ENCODE results near the gene KCTD8.

Gene KCTD8

GRCh38 chr4:44161756-44162155, 286.9 kb downstream of the KCTD8 start:
- no peak for DNase-seq (ENCODE audit: low spot score)
- no peak overlapping the region for H4K8ac ChIP-seq (ENCODE audit: low read depth, low read length)
- no peaks in the 10 kb centered on the region for H3K27me3 ChIP-seq (ENCODE audit: control insufficient read depth in 3 of 3, insufficient read depth in 3 of 3, low read depth in 1 of 3, low read length in 3 of 3)
- no peak overlapping the region for H3K4me2 ChIP-seq (ENCODE audit: insufficient read depth, low read length, poor library complexity, severe bottlenecking)
- no peak overlapping the region for H2BK5ac ChIP-seq (ENCODE audit: low read length)
- H3K14ac ChIP-seq (ENCODE audit: low read length) = no peak overlapping the region
- H3K36me3 ChIP-seq (replicated peaks in 1 of 2; ENCODE audit: control insufficient read depth in 2 of 2, insufficient read depth in 2 of 2, low read length in 2 of 2) = no peaks in the 10 kb centered on the region
- no peak overlapping the region for H2BK12ac ChIP-seq (ENCODE audit: low read length)
- H3K27ac ChIP-seq (replicated peaks; ENCODE audit: low read length) = no peak overlapping the region
- H3K9ac ChIP-seq (ENCODE audit: low read depth, low read length, poor library complexity) = no peak overlapping the region
- whole genome bisulfite sequencing, 2 donors (ENCODE audit: extremely low coverage in 2 of 2, insufficient read length in 2 of 2, insufficient replicate concordance in 1 of 2) = no CpG with 5 or more reads among the region's 3 CpGs
- H2AFZ ChIP-seq (ENCODE audit: low read length) = no peak overlapping the region
- H3K23ac ChIP-seq (ENCODE audit: low read depth, low read length, poor library complexity) = no peak overlapping the region
- H3K9me3 ChIP-seq (replicated peaks in 1 of 2; ENCODE audit: control insufficient read depth in 2 of 2, insufficient read depth in 1 of 2, low read depth in 1 of 2, low read length in 2 of 2) = no peaks in the 10 kb centered on the region
- no peak overlapping the region for H2AK5ac ChIP-seq (ENCODE audit: low read depth, low read length)
- H3K4me1 ChIP-seq (ENCODE audit: control insufficient read depth in 2 of 2, insufficient read depth in 1 of 2, low read depth in 1 of 2, low read length in 2 of 2) = no peaks in the 10 kb centered on the region
- H3K4me3 ChIP-seq (ENCODE audit: low read length in 2 of 2) = no peak overlapping the region
- H4K91ac ChIP-seq (ENCODE audit: low read depth, low read length, poor library complexity) = no peak overlapping the region
- H2BK120ac ChIP-seq (ENCODE audit: low read depth, low read length) = no peak overlapping the region
- no peak overlapping the region for H3K18ac ChIP-seq (ENCODE audit: low read length)
- H2BK15ac ChIP-seq (ENCODE audit: low read length) = no peak overlapping the region
- no peaks in the 10 kb centered on the region for H3K79me1 ChIP-seq (ENCODE audit: low read depth, low read length)
- no peak overlapping the region for H3K4ac ChIP-seq (ENCODE audit: low read length)

- Histone ChIP-seq H3K79me1 (ENCODE audit: low read depth, low read length) (no peaks in the 10 kb centered on the region), H2BK12ac (ENCODE audit: low read length) (no peak overlapping the region), H4K8ac (ENCODE audit: low read depth, low read length) (no peak overlapping the region), H3K14ac (ENCODE audit: low read length) (no peak overlapping the region), H3K4ac (ENCODE audit: low read length) (no peak overlapping the region), H3K9me3 (replicated peaks in 1 of 2; ENCODE audit: control insufficient read depth in 2 of 2, insufficient read depth in 1 of 2, low read depth in 1 of 2, low read length in 2 of 2) (no peaks in the 10 kb centered on the region), H3K18ac (ENCODE audit: low read length) (no peak overlapping the region), H4K91ac (ENCODE audit: low read depth, low read length, poor library complexity) (no peak overlapping the region), H2AFZ (ENCODE audit: low read length) (no peak overlapping the region), H3K4me1 (ENCODE audit: control insufficient read depth in 2 of 2, insufficient read depth in 1 of 2, low read depth in 1 of 2, low read length in 2 of 2) (no peaks in the 10 kb centered on the region), H2BK15ac (ENCODE audit: low read length) (no peak overlapping the region), H3K27me3 (ENCODE audit: control insufficient read depth in 3 of 3, insufficient read depth in 3 of 3, low read depth in 1 of 3, low read length in 3 of 3) (no peaks in the 10 kb centered on the region), H3K23ac (ENCODE audit: low read depth, low read length, poor library complexity) (no peak overlapping the region), H3K27ac (replicated peaks; ENCODE audit: low read length) (no peak overlapping the region), H3K4me2 (ENCODE audit: insufficient read depth, low read length, poor library complexity, severe bottlenecking) (no peak overlapping the region), H2BK120ac (ENCODE audit: low read depth, low read length) (no peak overlapping the region), H2AK5ac (ENCODE audit: low read depth, low read length) (no peak overlapping the region), H2BK5ac (ENCODE audit: low read length) (no peak overlapping the region), H3K4me3 (ENCODE audit: low read length in 2 of 2) (no peak overlapping the region), H3K9ac (ENCODE audit: low read depth, low read length, poor library complexity) (no peak overlapping the region), H3K36me3 (replicated peaks in 1 of 2; ENCODE audit: control insufficient read depth in 2 of 2, insufficient read depth in 2 of 2, low read length in 2 of 2) (no peaks in the 10 kb centered on the region)
- WGBS, 2 donors (ENCODE audit: extremely low coverage in 2 of 2, insufficient read length in 2 of 2, insufficient replicate concordance in 1 of 2) = no CpG with 5 or more reads among the region's 4 CpGs
- no peak for DNase-seq (ENCODE audit: low spot score)
Measured at GRCh38 chr4:44160776-44161367, 287.7 kb downstream of the KCTD8 start.

- no peak overlapping the region for H2BK12ac ChIP-seq (ENCODE audit: low read length)
- H3K27ac ChIP-seq (replicated peaks; ENCODE audit: low read length) = no peak overlapping the region
- H3K4me2 ChIP-seq (ENCODE audit: insufficient read depth, low read length, poor library complexity, severe bottlenecking) = no peak overlapping the region
- no peak overlapping the region for H3K23ac ChIP-seq (ENCODE audit: low read depth, low read length, poor library complexity)
- H3K4ac ChIP-seq (ENCODE audit: low read length) = no peak overlapping the region
- no peak overlapping the region for H4K8ac ChIP-seq (ENCODE audit: low read depth, low read length)
- no peak overlapping the region for H2AK5ac ChIP-seq (ENCODE audit: low read depth, low read length)
- H2AFZ ChIP-seq (ENCODE audit: low read length) = no peak overlapping the region
- H4K91ac ChIP-seq (ENCODE audit: low read depth, low read length, poor library complexity) = no peak overlapping the region
- DNase-seq (ENCODE audit: low spot score) = no peak
- H2BK120ac ChIP-seq (ENCODE audit: low read depth, low read length) = no peak overlapping the region
- WGBS, 2 donors (ENCODE audit: extremely low coverage in 2 of 2, insufficient read length in 2 of 2, insufficient replicate concordance in 1 of 2) = no CpG with 5 or more reads among the region's 1 CpG
- no peaks in the 10 kb centered on the region for H3K36me3 ChIP-seq (replicated peaks in 1 of 2; ENCODE audit: control insufficient read depth in 2 of 2, insufficient read depth in 2 of 2, low read length in 2 of 2)
- H3K9ac ChIP-seq (ENCODE audit: low read depth, low read length, poor library complexity) = no peak overlapping the region
- no peaks in the 10 kb centered on the region for H3K4me1 ChIP-seq (ENCODE audit: control insufficient read depth in 2 of 2, insufficient read depth in 1 of 2, low read depth in 1 of 2, low read length in 2 of 2)
- no peaks in the 10 kb centered on the region for H3K27me3 ChIP-seq (ENCODE audit: control insufficient read depth in 3 of 3, insufficient read depth in 3 of 3, low read depth in 1 of 3, low read length in 3 of 3)
- no peak overlapping the region for H3K4me3 ChIP-seq (ENCODE audit: low read length in 2 of 2)
- no peaks in the 10 kb centered on the region for H3K9me3 ChIP-seq (replicated peaks in 1 of 2; ENCODE audit: control insufficient read depth in 2 of 2, insufficient read depth in 1 of 2, low read depth in 1 of 2, low read length in 2 of 2)
- no peak overlapping the region for H2BK15ac ChIP-seq (ENCODE audit: low read length)
- H2BK5ac ChIP-seq (ENCODE audit: low read length) = no peak overlapping the region
- H3K18ac ChIP-seq (ENCODE audit: low read length) = no peak overlapping the region
- H3K14ac ChIP-seq (ENCODE audit: low read length) = no peak overlapping the region
- H3K79me1 ChIP-seq (ENCODE audit: low read depth, low read length) = no peaks in the 10 kb centered on the region
Measured at GRCh38 chr4:44159991-44160390, 288.6 kb downstream of the KCTD8 start.

- H2BK12ac ChIP-seq (ENCODE audit: low read length) = no peak overlapping the region
- no peak overlapping the region for H4K8ac ChIP-seq (ENCODE audit: low read depth, low read length)
- no peak overlapping the region for H4K91ac ChIP-seq (ENCODE audit: low read depth, low read length, poor library complexity)
- no peak overlapping the region for H2BK120ac ChIP-seq (ENCODE audit: low read depth, low read length)
- no peak overlapping the region for H2AK5ac ChIP-seq (ENCODE audit: low read depth, low read length)
- no peak overlapping the region for H3K4ac ChIP-seq (ENCODE audit: low read length)
- no peaks in the 10 kb centered on the region for H3K36me3 ChIP-seq (replicated peaks in 1 of 2; ENCODE audit: control insufficient read depth in 2 of 2, insufficient read depth in 2 of 2, low read length in 2 of 2)
- no peak overlapping the region for H3K27ac ChIP-seq (replicated peaks; ENCODE audit: low read length)
- no peak overlapping the region for H3K18ac ChIP-seq (ENCODE audit: low read length)
- H3K4me2 ChIP-seq (ENCODE audit: insufficient read depth, low read length, poor library complexity, severe bottlenecking) = no peak overlapping the region
- no peaks in the 10 kb centered on the region for H3K27me3 ChIP-seq (ENCODE audit: control insufficient read depth in 3 of 3, insufficient read depth in 3 of 3, low read depth in 1 of 3, low read length in 3 of 3)
- H3K14ac ChIP-seq (ENCODE audit: low read length) = no peak overlapping the region
- H2BK15ac ChIP-seq (ENCODE audit: low read length) = no peak overlapping the region
- no peaks in the 10 kb centered on the region for H3K4me1 ChIP-seq (ENCODE audit: control insufficient read depth in 2 of 2, insufficient read depth in 1 of 2, low read depth in 1 of 2, low read length in 2 of 2)
- no peak overlapping the region for H3K23ac ChIP-seq (ENCODE audit: low read depth, low read length, poor library complexity)
- no peak overlapping the region for H3K4me3 ChIP-seq (ENCODE audit: low read length in 2 of 2)
- no CpG with 5 or more reads among the region's 6 CpGs for WGBS, 2 donors (ENCODE audit: extremely low coverage in 2 of 2, insufficient read length in 2 of 2, insufficient replicate concordance in 1 of 2)
- H2BK5ac ChIP-seq (ENCODE audit: low read length) = no peak overlapping the region
- no peak overlapping the region for H2AFZ ChIP-seq (ENCODE audit: low read length)
- H3K9ac ChIP-seq (ENCODE audit: low read depth, low read length, poor library complexity) = no peak overlapping the region
- DNase-seq (ENCODE audit: low spot score) = no peak
- H3K9me3 ChIP-seq (replicated peaks in 1 of 2; ENCODE audit: control insufficient read depth in 2 of 2, insufficient read depth in 1 of 2, low read depth in 1 of 2, low read length in 2 of 2) = no peaks in the 10 kb centered on the region
- no peaks in the 10 kb centered on the region for H3K79me1 ChIP-seq (ENCODE audit: low read depth, low read length)
Measured at GRCh38 chr4:44157611-44158277, 290.9 kb downstream of the KCTD8 start.

All from neuronal stem cell (in vitro differentiated cells).